Right lobe of liver (tissue), 4 donors: ENCODE measurements around the gene BEND7.

Source experiments
- CTCF ChIP-seq, 4 donors: fragments of 200-600 bp in 3 of 4; fragments of 450-650 bp in 1 of 4; IDR thresholded peaks; one replicate each; pipeline versions ENCODE4 v1.5.1 to v1.8.0; 2016 to 2022; ENCODE audit warnings: antibody characterized with exemption in 4 of 4, mild to moderate bottlenecking in 2 of 4
- POLR2A ChIP-seq: fragments of 450-650 bp; IDR thresholded peaks from one replicate; pipeline ENCODE4 v1.6.1; 2017; ENCODE audit warnings: antibody characterized with exemption, mild to moderate bottlenecking
- donor health status: DM: no; HTN: no; CAD: no.
- donor health status: DM: no; HTN: no; CAD: no.
- donor health status: DM: no; HTN: yes; CAD: no.

- no peak for TF ChIP-seq CTCF (IDR thresholded peaks at IDR 0.05)
- no peak for TF ChIP-seq POLR2A
These were observed 107.4 kb downstream of the BEND7 start for GRCh38 chr10:13421382-13421917.
